Neutrophil (primary cell): ENCODE data around the gene PTPRZ1.

Source experiments
- H3K27ac ChIP-seq: fragments of 200-600 bp; sonication (generic); 2 replicates; pipeline ENCODE4 v1.5.1; 2016; ENCODE audit warnings: mild to moderate bottlenecking, moderate library complexity
- H3K27me3 ChIP-seq: fragments of 200-600 bp; sonication (generic); 2 replicates; pipeline ENCODE4 v1.6.0; 2016; ENCODE audit warnings: mild to moderate bottlenecking
- H3K36me3 ChIP-seq: fragments of 200-600 bp; sonication (generic); 2 replicates; pipeline ENCODE4 v1.5.1; 2017
- H3K4me1 ChIP-seq, 2 experiments: fragments of 200-600 bp in 1 of 2; sonication (generic) in 1 of 2; 1 replicate in 1 of 2; 2 replicates in 1 of 2; pipeline versions ENCODE4 v1.5.1 to v1.6.1; 2013 to 2016; ENCODE audit warnings: low read depth in 1 of 2, low read length in 1 of 2, mild to moderate bottlenecking in 1 of 2, moderate library complexity in 1 of 2; ENCODE audit not compliant: control insufficient read depth in 1 of 2, insufficient read depth in 1 of 2
- H3K4me3 ChIP-seq, 2 experiments: fragments of 200-600 bp in 1 of 2; sonication (generic) in 1 of 2; 1 replicate in 1 of 2; 2 replicates in 1 of 2; pipeline ENCODE4 v1.5.1; 2013 to 2016; ENCODE audit warnings: low read depth in 1 of 2, low read length in 1 of 2, mild to moderate bottlenecking in 1 of 2, moderate library complexity in 1 of 2
- H3K9me3 ChIP-seq: fragments of 200-600 bp; sonication (generic); 2 replicates; pipeline ENCODE4 v1.5.1; 2016
- TF ChIP-seq, protein P1 (sequence below): fragments of 200-600 bp; sonication (generic); IDR thresholded peaks from 2 replicates; pipeline ENCODE4 v1.5.1; 2016; ENCODE audit warnings: antibody characterized with exemption

The PTPRZ1 gene

DNA sequence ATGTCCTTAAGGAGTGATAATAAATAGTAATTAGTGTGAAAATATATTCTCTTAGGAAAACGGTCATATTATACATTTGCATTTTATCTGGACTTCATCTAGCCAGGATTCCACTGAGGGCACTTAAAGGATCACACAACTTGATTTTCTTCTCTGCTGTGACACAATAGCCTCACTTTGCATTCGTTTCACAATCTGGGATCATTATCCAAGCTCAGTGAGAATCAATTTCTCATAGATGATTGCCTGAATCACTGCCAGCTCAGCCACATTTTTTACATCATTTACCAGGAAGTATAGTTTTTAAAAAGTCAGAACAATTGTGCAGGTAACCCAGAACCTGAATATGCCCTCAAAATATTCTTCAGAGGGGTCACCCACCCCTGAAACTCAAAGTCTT, 68.9 kb downstream of the PTPRZ1 start:
- Histone ChIP-seq H3K4me3 (no peak overlapping the region), H3K9me3 (no peaks in the 10 kb centered on the region), H3K4me1 (no peaks in the 10 kb centered on the region), H3K27ac (no peak overlapping the region), H3K27me3 (no peaks in the 10 kb centered on the region), H3K36me3 (no peaks in the 10 kb centered on the region)
- TF ChIP-seq, protein P1, sequence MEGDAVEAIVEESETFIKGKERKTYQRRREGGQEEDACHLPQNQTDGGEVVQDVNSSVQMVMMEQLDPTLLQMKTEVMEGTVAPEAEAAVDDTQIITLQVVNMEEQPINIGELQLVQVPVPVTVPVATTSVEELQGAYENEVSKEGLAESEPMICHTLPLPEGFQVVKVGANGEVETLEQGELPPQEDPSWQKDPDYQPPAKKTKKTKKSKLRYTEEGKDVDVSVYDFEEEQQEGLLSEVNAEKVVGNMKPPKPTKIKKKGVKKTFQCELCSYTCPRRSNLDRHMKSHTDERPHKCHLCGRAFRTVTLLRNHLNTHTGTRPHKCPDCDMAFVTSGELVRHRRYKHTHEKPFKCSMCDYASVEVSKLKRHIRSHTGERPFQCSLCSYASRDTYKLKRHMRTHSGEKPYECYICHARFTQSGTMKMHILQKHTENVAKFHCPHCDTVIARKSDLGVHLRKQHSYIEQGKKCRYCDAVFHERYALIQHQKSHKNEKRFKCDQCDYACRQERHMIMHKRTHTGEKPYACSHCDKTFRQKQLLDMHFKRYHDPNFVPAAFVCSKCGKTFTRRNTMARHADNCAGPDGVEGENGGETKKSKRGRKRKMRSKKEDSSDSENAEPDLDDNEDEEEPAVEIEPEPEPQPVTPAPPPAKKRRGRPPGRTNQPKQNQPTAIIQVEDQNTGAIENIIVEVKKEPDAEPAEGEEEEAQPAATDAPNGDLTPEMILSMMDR = no peak

DNA sequence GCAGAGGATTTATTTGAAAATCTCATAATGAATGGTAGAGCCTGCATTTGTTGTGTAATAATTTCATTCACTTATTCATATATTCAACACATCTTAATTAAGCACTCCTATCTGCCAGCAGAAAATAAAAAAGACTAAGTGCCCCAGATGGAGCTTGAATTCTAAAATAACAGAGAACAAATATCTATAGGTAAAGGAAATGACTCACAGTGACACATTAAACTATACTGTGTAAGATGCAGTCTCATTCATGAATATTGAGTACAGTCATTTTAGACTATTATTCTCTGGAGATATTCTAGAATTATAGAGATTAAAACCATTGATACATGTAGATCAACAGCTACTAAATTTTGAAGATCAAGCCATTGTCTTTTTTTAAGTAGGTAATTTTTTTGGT, 72.1 kb downstream of the PTPRZ1 start:
- no peaks in the 10 kb centered on the region for H3K4me1 ChIP-seq
- H3K4me3 ChIP-seq = no peak overlapping the region
- H3K27ac ChIP-seq = no peak overlapping the region
- TF ChIP-seq, protein P1 = no peak
- no peaks in the 10 kb centered on the region for H3K36me3 ChIP-seq
- H3K27me3 ChIP-seq = no peaks in the 10 kb centered on the region
- no peaks in the 10 kb centered on the region for H3K9me3 ChIP-seq

DNA sequence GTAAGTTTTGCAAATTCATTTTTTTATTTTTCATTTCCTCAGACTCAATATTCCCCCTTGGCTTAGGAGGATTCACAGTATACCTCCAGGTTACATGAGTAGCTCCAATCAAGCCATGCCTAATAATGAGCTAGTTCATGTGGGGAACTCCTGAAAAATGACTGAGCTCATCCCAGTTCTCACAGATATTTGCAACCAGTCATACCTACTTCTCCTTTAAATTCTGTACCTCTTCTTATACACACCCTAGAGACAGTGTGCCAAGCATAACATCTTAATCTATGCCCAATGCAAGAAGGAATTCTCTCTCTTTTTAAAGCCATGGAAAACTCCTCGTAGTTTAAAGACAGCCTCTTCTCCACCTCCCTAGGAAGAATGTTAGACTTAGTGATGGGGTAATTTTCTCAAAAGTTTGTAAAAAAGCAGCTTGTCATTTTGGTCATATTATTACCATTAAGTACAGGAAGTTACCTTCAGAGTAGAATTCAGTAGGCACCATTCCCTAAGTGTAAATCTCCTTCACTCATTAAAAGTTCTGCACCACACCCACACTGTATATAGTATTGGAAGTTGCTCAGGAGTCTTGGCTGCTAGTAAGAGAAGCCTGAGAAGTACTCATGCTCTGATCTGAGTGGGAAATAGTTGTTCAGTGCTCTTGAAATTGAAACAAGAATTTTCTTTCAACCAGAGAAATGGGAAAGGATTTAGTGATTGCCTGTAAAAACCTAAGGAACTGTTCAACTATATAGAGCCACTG, 72.7 kb downstream of the PTPRZ1 start:
- TF ChIP-seq, protein P1 = no peak
- H3K27ac ChIP-seq = no peak overlapping the region
- H3K4me1 ChIP-seq = no peaks in the 10 kb centered on the region

GRCh38 chr7:121953164-121953563, 80.2 kb downstream of the PTPRZ1 start:
- no peaks in the 10 kb centered on the region for H3K9me3 ChIP-seq
- H3K27ac ChIP-seq = no peak overlapping the region
- H3K27me3 ChIP-seq = no peaks in the 10 kb centered on the region
- no peaks in the 10 kb centered on the region for H3K36me3 ChIP-seq
- TF ChIP-seq, protein P1 = no peak
- H3K4me3 ChIP-seq = no peak overlapping the region
- H3K4me1 ChIP-seq = no peaks in the 10 kb centered on the region

More for the DNA sequence above, 72.7 kb downstream of the PTPRZ1 start:
- Histone ChIP-seq H3K27me3 (no peaks in the 10 kb centered on the region), H3K36me3 (no peaks in the 10 kb centered on the region), H3K9me3 (no peaks in the 10 kb centered on the region), H3K4me3 (no peak overlapping the region)

DNA sequence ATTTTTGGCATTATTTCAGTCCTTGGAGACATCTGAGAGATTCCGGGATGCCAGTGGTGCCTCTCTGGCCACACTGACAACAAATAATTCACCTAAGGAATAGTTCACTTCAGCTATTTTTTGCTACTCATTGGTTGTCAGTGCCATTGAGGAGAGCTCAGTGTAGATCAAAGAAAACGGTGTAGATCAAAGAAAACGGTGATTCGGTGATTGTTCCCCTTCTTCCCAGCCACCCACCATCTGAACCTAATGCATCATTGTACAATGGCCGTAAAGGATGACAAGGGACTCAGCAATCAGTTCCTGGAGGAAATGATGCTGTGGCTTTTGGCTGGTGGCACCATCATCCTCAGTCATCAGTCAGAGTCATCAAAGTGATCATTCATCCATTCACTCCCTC, 80.6 kb downstream of the PTPRZ1 start:
- H3K9me3 ChIP-seq = no peaks in the 10 kb centered on the region
- no peak overlapping the region for H3K27ac ChIP-seq
- no peaks in the 10 kb centered on the region for H3K36me3 ChIP-seq
- H3K4me3 ChIP-seq = no peak overlapping the region
- H3K4me1 ChIP-seq = no peaks in the 10 kb centered on the region
- no peaks in the 10 kb centered on the region for H3K27me3 ChIP-seq
- TF ChIP-seq, protein P1 = no peak
